GM12878 (cell line): ENCODE data around the gene ATXN7L3B. TPM values are rescaled to one million over a fixed set of nuclear protein-coding genes. Genes with fewer than 3 reads are reported as not detected.
A peak's percentile ranks its signal among the peaks of the same experiment; 100 is the strongest.

Experiments used
- CHD1 ChIP-seq: IDR thresholded peaks from 2 replicates; pipeline ENCODE4 v1.6.1; 2012; ENCODE audit warnings: low read depth, low read length, improper control_type of control experiment
- HDAC6 ChIP-seq: fragments of 200-600 bp; sonication (generic); IDR thresholded peaks from one replicate; pipeline ENCODE4 v1.8.0; 2017; ENCODE audit warnings: antibody characterized with exemption; ENCODE audit not compliant: unreplicated experiment
- HDGF ChIP-seq: fragments of 450-650 bp; IDR thresholded peaks from 2 replicates; pipeline ENCODE4 v1.6.1; 2016; ENCODE audit warnings: antibody characterized with exemption
- PAX5 ChIP-seq: IDR thresholded peaks from 2 replicates; pipeline ENCODE4 v1.6.1; 2011; ENCODE audit warnings: low read depth, low read length, borderline replicate concordance
- RAD21 ChIP-seq: IDR thresholded peaks from 2 replicates; pipeline ENCODE4 v1.6.1; 2011; ENCODE audit warnings: mild to moderate bottlenecking, low read depth, low read length, moderate library complexity; ENCODE audit not compliant: insufficient read depth
- RB1 ChIP-seq: fragments of 450-650 bp; formaldehyde crosslinking; IDR thresholded peaks from 2 replicates; pipeline ENCODE4 v1.6.1; 2017; ENCODE audit warnings: mild to moderate bottlenecking, borderline replicate concordance
- RELA ChIP-seq: fragments of 450-650 bp; IDR thresholded peaks from 2 replicates; pipeline ENCODE4 v1.8.0; 2014; ENCODE audit warnings: borderline replicate concordance; ENCODE audit not compliant: partially characterized antibody
- RUNX3 ChIP-seq: IDR thresholded peaks from 2 replicates; pipeline ENCODE4 v1.6.1; 2012; ENCODE audit warnings: low read length, inconsistent platforms
- TCF7 ChIP-seq: IDR thresholded peaks from 2 replicates; pipeline ENCODE4 v1.6.1; 2014; ENCODE audit warnings: antibody characterized with exemption, borderline replicate concordance
- polyA plus RNA-seq, 11 experiments: library from polyadenylated mRNA; depleted of rRNA in 4 of 11; unstranded in 6 of 11; stranded (reverse) in 5 of 11; fragments of >200 nt; fragmentation: Nextera tagmentation in 4 of 11; fragmentation: Illumina TruSeq in 1 of 11; extraction: Ambion mirVana in 4 of 11; extraction: Trizol in 1 of 11; gene quantifications; 1 replicate in 1 of 11; 2 replicates in 10 of 11; pipeline versions ENCODE4 v1.2.1 to v1.2.3, GENCODE V29; 2011 to 2016; ENCODE audit warnings: inconsistent platforms in 2 of 11, missing spikeins in 2 of 11, low read depth in 1 of 11
- total RNA-seq, 4 experiments: library from RNA; depleted of rRNA in 3 of 4; stranded (reverse); fragments of >200 nt in 3 of 4; fragmentation: Illumina TruSeq in 1 of 4; extraction: Trizol in 1 of 4; gene quantifications; 2 replicates each; pipeline versions ENCODE4 v1.2.1 to v1.2.3, GENCODE V29; 2013 to 2021
- TF ChIP-seq, protein P1 (sequence below): fragments of 450-650 bp; IDR thresholded peaks from 2 replicates; pipeline ENCODE4 v1.6.1; 2018; ENCODE audit warnings: borderline replicate concordance, mild to moderate bottlenecking; ENCODE audit not compliant: partially characterized antibody
- TF ChIP-seq, protein P2 (sequence below): fragments of 450-650 bp; conservative IDR thresholded peaks from 2 replicates; pipeline ENCODE4 v1.6.1; 2017; ENCODE audit warnings: mild to moderate bottlenecking, moderate library complexity
- TF ChIP-seq, protein P3 (sequence below): fragments of 450-650 bp; IDR thresholded peaks from 2 replicates; pipeline ENCODE4 v1.6.1; 2017; ENCODE audit warnings: mild to moderate bottlenecking, moderate library complexity
- TF ChIP-seq, protein P4 (sequence below): fragments of 450-650 bp; IDR thresholded peaks from 2 replicates; pipeline ENCODE4 v1.6.1; 2017; ENCODE audit warnings: mild to moderate bottlenecking
- TF ChIP-seq, protein P5 (sequence below): IDR thresholded peaks from 2 replicates; pipeline ENCODE4 v1.6.1; 2012; ENCODE audit warnings: low read depth, low read length, improper control_type of control experiment
- TF ChIP-seq, protein P6 (sequence below): fragments of 450-650 bp; IDR thresholded peaks from 2 replicates; pipeline ENCODE4 v1.6.1; 2017; ENCODE audit warnings: borderline replicate concordance

Gene ATXN7L3B
- total and polyA plus RNA-seq, 10 of the 15 experiments (the other 5 are each of a cell fraction or from before 2014, with no cell fraction given) = 6.3 to 36.1 (median 21.7) TPM

DNA sequence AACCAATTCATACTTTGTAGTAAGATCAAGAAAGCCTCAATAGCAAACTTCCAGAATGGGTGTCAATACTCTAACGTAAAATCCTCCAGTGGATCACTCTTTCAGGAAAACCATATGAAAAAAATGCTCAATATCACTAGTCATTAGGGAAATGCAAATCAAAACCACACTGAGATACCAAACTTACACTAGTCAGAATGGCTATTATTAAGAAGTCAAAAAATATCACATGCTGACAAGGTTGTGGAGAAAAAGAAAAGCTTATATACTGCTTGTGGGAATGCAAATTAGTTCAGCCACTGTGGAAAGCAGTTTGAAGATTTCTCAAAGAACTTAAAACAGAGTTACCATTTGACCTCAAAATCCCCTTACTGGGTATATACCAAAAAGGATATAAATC, 49.5 kb upstream of the ATXN7L3B start (continued):
- TF ChIP-seq, protein P1, sequence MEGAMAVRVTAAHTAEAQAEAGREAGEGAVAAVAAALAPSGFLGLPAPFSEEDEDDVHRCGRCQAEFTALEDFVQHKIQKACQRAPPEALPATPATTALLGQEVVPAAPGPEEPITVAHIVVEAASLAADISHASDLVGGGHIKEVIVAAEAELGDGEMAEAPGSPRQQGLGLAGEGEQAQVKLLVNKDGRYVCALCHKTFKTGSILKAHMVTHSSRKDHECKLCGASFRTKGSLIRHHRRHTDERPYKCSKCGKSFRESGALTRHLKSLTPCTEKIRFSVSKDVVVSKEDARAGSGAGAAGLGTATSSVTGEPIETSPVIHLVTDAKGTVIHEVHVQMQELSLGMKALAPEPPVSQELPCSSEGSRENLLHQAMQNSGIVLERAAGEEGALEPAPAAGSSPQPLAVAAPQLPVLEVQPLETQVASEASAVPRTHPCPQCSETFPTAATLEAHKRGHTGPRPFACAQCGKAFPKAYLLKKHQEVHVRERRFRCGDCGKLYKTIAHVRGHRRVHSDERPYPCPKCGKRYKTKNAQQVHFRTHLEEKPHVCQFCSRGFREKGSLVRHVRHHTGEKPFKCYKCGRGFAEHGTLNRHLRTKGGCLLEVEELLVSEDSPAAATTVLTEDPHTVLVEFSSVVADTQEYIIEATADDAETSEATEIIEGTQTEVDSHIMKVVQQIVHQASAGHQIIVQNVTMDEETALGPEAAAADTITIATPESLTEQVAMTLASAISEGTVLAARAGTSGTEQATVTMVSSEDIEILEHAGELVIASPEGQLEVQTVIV = no peak
- TF ChIP-seq CHD1 (no peak), RUNX3 (peak; percentile 52; the same call in 1 of the 2 replicates), HDGF (no peak), PAX5 (no peak), RELA (no peak), RAD21 (no peak), TCF7 (no peak), HDAC6 (no peak), RB1 (no peak)
- TF ChIP-seq, protein P2, sequence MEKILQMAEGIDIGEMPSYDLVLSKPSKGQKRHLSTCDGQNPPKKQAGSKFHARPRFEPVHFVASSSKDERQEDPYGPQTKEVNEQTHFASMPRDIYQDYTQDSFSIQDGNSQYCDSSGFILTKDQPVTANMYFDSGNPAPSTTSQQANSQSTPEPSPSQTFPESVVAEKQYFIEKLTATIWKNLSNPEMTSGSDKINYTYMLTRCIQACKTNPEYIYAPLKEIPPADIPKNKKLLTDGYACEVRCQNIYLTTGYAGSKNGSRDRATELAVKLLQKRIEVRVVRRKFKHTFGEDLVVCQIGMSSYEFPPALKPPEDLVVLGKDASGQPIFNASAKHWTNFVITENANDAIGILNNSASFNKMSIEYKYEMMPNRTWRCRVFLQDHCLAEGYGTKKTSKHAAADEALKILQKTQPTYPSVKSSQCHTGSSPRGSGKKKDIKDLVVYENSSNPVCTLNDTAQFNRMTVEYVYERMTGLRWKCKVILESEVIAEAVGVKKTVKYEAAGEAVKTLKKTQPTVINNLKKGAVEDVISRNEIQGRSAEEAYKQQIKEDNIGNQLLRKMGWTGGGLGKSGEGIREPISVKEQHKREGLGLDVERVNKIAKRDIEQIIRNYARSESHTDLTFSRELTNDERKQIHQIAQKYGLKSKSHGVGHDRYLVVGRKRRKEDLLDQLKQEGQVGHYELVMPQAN = no peak
- TF ChIP-seq, protein P3, sequence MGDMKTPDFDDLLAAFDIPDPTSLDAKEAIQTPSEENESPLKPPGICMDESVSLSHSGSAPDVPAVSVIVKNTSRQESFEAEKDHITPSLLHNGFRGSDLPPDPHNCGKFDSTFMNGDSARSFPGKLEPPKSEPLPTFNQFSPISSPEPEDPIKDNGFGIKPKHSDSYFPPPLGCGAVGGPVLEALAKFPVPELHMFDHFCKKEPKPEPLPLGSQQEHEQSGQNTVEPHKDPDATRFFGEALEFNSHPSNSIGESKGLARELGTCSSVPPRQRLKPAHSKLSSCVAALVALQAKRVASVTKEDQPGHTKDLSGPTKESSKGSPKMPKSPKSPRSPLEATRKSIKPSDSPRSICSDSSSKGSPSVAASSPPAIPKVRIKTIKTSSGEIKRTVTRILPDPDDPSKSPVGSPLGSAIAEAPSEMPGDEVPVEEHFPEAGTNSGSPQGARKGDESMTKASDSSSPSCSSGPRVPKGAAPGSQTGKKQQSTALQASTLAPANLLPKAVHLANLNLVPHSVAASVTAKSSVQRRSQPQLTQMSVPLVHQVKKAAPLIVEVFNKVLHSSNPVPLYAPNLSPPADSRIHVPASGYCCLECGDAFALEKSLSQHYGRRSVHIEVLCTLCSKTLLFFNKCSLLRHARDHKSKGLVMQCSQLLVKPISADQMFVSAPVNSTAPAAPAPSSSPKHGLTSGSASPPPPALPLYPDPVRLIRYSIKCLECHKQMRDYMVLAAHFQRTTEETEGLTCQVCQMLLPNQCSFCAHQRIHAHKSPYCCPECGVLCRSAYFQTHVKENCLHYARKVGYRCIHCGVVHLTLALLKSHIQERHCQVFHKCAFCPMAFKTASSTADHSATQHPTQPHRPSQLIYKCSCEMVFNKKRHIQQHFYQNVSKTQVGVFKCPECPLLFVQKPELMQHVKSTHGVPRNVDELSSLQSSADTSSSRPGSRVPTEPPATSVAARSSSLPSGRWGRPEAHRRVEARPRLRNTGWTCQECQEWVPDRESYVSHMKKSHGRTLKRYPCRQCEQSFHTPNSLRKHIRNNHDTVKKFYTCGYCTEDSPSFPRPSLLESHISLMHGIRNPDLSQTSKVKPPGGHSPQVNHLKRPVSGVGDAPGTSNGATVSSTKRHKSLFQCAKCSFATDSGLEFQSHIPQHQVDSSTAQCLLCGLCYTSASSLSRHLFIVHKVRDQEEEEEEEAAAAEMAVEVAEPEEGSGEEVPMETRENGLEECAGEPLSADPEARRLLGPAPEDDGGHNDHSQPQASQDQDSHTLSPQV = no peak
- TF ChIP-seq, protein P4, sequence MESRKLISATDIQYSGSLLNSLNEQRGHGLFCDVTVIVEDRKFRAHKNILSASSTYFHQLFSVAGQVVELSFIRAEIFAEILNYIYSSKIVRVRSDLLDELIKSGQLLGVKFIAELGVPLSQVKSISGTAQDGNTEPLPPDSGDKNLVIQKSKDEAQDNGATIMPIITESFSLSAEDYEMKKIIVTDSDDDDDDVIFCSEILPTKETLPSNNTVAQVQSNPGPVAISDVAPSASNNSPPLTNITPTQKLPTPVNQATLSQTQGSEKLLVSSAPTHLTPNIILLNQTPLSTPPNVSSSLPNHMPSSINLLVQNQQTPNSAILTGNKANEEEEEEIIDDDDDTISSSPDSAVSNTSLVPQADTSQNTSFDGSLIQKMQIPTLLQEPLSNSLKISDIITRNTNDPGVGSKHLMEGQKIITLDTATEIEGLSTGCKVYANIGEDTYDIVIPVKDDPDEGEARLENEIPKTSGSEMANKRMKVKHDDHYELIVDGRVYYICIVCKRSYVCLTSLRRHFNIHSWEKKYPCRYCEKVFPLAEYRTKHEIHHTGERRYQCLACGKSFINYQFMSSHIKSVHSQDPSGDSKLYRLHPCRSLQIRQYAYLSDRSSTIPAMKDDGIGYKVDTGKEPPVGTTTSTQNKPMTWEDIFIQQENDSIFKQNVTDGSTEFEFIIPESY = no peak
- TF ChIP-seq, protein P5, sequence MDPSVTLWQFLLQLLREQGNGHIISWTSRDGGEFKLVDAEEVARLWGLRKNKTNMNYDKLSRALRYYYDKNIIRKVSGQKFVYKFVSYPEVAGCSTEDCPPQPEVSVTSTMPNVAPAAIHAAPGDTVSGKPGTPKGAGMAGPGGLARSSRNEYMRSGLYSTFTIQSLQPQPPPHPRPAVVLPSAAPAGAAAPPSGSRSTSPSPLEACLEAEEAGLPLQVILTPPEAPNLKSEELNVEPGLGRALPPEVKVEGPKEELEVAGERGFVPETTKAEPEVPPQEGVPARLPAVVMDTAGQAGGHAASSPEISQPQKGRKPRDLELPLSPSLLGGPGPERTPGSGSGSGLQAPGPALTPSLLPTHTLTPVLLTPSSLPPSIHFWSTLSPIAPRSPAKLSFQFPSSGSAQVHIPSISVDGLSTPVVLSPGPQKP = no peak
- TF ChIP-seq, protein P6, sequence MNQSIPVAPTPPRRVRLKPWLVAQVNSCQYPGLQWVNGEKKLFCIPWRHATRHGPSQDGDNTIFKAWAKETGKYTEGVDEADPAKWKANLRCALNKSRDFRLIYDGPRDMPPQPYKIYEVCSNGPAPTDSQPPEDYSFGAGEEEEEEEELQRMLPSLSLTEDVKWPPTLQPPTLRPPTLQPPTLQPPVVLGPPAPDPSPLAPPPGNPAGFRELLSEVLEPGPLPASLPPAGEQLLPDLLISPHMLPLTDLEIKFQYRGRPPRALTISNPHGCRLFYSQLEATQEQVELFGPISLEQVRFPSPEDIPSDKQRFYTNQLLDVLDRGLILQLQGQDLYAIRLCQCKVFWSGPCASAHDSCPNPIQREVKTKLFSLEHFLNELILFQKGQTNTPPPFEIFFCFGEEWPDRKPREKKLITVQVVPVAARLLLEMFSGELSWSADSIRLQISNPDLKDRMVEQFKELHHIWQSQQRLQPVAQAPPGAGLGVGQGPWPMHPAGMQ = no peak
